Memory B cell (primary cell): Measurements from ENCODE around the gene SLC39A11.
"Not testable (repeated sequence)": the region's sequence is repeated elsewhere in the genome, so short reads cannot be mapped to it uniquely, and the experiment has no call there.

Source experiments
- ATAC-seq: fragments of 150-1000 bp; cut with Tn5 transposase; 2 replicates; pipeline ENCODE4 v1.10.0; 2021; ENCODE audit warnings: low read depth, mild to moderate bottlenecking, moderate library complexity
- DNase-seq, 2 donors: peaks; one replicate each; pipeline ENCODE4 v3.0.0; 2022; ENCODE audit warnings: low spot score in 2 of 2
- H3K27ac Mint-ChIP-seq: one replicate; pipeline ENCODE4 v1.8.0; 2022; ENCODE audit warnings: mild to moderate bottlenecking, moderate library complexity, mixed read lengths
- H3K27me3 Mint-ChIP-seq: one replicate; pipeline ENCODE4 v1.8.0; 2022; ENCODE audit warnings: mixed read lengths
- H3K36me3 Mint-ChIP-seq: one replicate; pipeline ENCODE4 v1.8.0; 2022; ENCODE audit warnings: mild to moderate bottlenecking, mixed read lengths
- H3K4me1 Mint-ChIP-seq: one replicate; pipeline ENCODE4 v1.8.0; 2022; ENCODE audit warnings: mixed read lengths
- H3K4me3 Mint-ChIP-seq: one replicate; pipeline ENCODE4 v1.8.0; 2022; ENCODE audit warnings: mild to moderate bottlenecking, moderate library complexity, mixed read lengths
- H3K9me3 Mint-ChIP-seq: one replicate; pipeline ENCODE4 v1.8.0; 2022; ENCODE audit warnings: mixed read lengths

The SLC39A11 gene

GRCh38 chr17:72643575-72644216 lies 448.8 kb downstream of the SLC39A11 start:
- Mint-ChIP-seq H3K4me1 (no peaks in the 10 kb centered on the region), H3K27ac (no peak overlapping the region)
- ATAC-seq, result no peak

GRCh38 chr17:72642720-72643119 lies 449.8 kb downstream of the SLC39A11 start:
- ATAC-seq, result no peak
- no peaks in the 10 kb centered on the region for H3K27me3 Mint-ChIP-seq
- H3K27ac Mint-ChIP-seq, result no peak overlapping the region
- no peaks in the 10 kb centered on the region for H3K4me1 Mint-ChIP-seq
- H3K36me3 Mint-ChIP-seq, result peaks cover 18% of the 10 kb centered on the region
- DNase-seq, result no peak
- no peak overlapping the region for H3K4me3 Mint-ChIP-seq
- no peaks in the 10 kb centered on the region for H3K9me3 Mint-ChIP-seq

More at GRCh38 chr17:72643575-72644216, 448.8 kb downstream of the SLC39A11 start:
- Mint-ChIP-seq H3K36me3 (peaks cover 23% of the 10 kb centered on the region), H3K9me3 (no peaks in the 10 kb centered on the region), H3K4me3 (no peak overlapping the region), H3K27me3 (no peaks in the 10 kb centered on the region)
- no peak for DNase-seq

- Mint-ChIP-seq H3K27ac (no peak overlapping the region), H3K4me1 (no peaks in the 10 kb centered on the region), H3K9me3 (no peaks in the 10 kb centered on the region), H3K27me3 (no peaks in the 10 kb centered on the region), H3K4me3 (no peak overlapping the region), H3K36me3 (peaks cover 6% of the 10 kb centered on the region)
- ATAC-seq, result no peak
- no peak for DNase-seq
Observed at GRCh38 chr17:72640415-72641165, 451.9 kb downstream of the SLC39A11 start.

GRCh38 chr17:72639711-72640110 lies 452.8 kb downstream of the SLC39A11 start:
- no peak for ATAC-seq
- H3K9me3 Mint-ChIP-seq, result no peaks in the 10 kb centered on the region
- DNase-seq, result no peak
- no peaks in the 10 kb centered on the region for H3K27me3 Mint-ChIP-seq
- H3K36me3 Mint-ChIP-seq, result peaks cover 6% of the 10 kb centered on the region
- H3K27ac Mint-ChIP-seq, result no peak overlapping the region
- H3K4me1 Mint-ChIP-seq, result no peaks in the 10 kb centered on the region
- H3K4me3 Mint-ChIP-seq, result no peak overlapping the region

GRCh38 chr17:72638932-72639331 lies 453.6 kb downstream of the SLC39A11 start:
- DNase-seq, H3K9me3 Mint-ChIP-seq, H3K27me3 Mint-ChIP-seq, H3K4me1 Mint-ChIP-seq, ATAC-seq, H3K36me3 Mint-ChIP-seq, H3K27ac Mint-ChIP-seq, H3K4me3 Mint-ChIP-seq: not testable (repeated sequence)

- DNase-seq (no peak), ATAC-seq (no peak)
- no peak overlapping the region for H3K27ac Mint-ChIP-seq
- H3K9me3 Mint-ChIP-seq, result no peaks in the 10 kb centered on the region
- no peaks in the 10 kb centered on the region for H3K27me3 Mint-ChIP-seq
- H3K4me1 Mint-ChIP-seq, result no peaks in the 10 kb centered on the region
- H3K36me3 Mint-ChIP-seq, result no peaks in the 10 kb centered on the region
- H3K4me3 Mint-ChIP-seq, result no peak overlapping the region
Observed at GRCh38 chr17:72635034-72635635, 457.4 kb downstream of the SLC39A11 start.

GRCh38 chr17:72634621-72635020 lies 457.9 kb downstream of the SLC39A11 start:
- ATAC-seq (no peak), DNase-seq (no peak)
- Mint-ChIP-seq H3K9me3 (no peaks in the 10 kb centered on the region), H3K27me3 (no peaks in the 10 kb centered on the region), H3K4me3 (no peak overlapping the region), H3K36me3 (no peaks in the 10 kb centered on the region), H3K27ac (no peak overlapping the region), H3K4me1 (no peaks in the 10 kb centered on the region)

GRCh38 chr17:72631949-72632684 lies 460.4 kb downstream of the SLC39A11 start:
- Mint-ChIP-seq H3K27me3 (no peaks in the 10 kb centered on the region), H3K9me3 (peaks cover 3% of the 10 kb centered on the region)
- no peak for ATAC-seq

GRCh38 chr17:72631568-72631948 lies 460.9 kb downstream of the SLC39A11 start:
- Mint-ChIP-seq H3K36me3 (no peaks in the 10 kb centered on the region), H3K27ac (no peak overlapping the region), H3K4me1 (no peaks in the 10 kb centered on the region), H3K4me3 (no peak overlapping the region), H3K27me3 (no peaks in the 10 kb centered on the region), H3K9me3 (peaks cover 3% of the 10 kb centered on the region)
- no peak for DNase-seq
- ATAC-seq, result no peak

More at GRCh38 chr17:72631949-72632684, 460.4 kb downstream of the SLC39A11 start:
- H3K27ac Mint-ChIP-seq, result no peak overlapping the region
- DNase-seq, result no peak
- no peaks in the 10 kb centered on the region for H3K36me3 Mint-ChIP-seq
- H3K4me1 Mint-ChIP-seq, result no peaks in the 10 kb centered on the region
- H3K4me3 Mint-ChIP-seq, result no peak overlapping the region

- H3K27me3 Mint-ChIP-seq, result peaks cover 13% of the 10 kb centered on the region
- ATAC-seq, result no peak
- H3K4me3 Mint-ChIP-seq, result no peak overlapping the region
- no peaks in the 10 kb centered on the region for H3K36me3 Mint-ChIP-seq
- no peak for DNase-seq
- no peaks in the 10 kb centered on the region for H3K4me1 Mint-ChIP-seq
- H3K27ac Mint-ChIP-seq, result no peak overlapping the region
- H3K9me3 Mint-ChIP-seq, result peaks cover 9% of the 10 kb centered on the region
Observed at GRCh38 chr17:72624652-72625051, 467.8 kb downstream of the SLC39A11 start.

- H3K27ac Mint-ChIP-seq, result no peak overlapping the region
- no peaks in the 10 kb centered on the region for H3K36me3 Mint-ChIP-seq
- peaks cover 9% of the 10 kb centered on the region for H3K9me3 Mint-ChIP-seq
- H3K27me3 Mint-ChIP-seq, result peaks cover 13% of the 10 kb centered on the region
- no peaks in the 10 kb centered on the region for H3K4me1 Mint-ChIP-seq
- DNase-seq (no peak), ATAC-seq (no peak)
- H3K4me3 Mint-ChIP-seq, result no peak overlapping the region
Observed at GRCh38 chr17:72624226-72624625, 468.3 kb downstream of the SLC39A11 start.

- H3K9me3 Mint-ChIP-seq, result peaks cover 5% of the 10 kb centered on the region
- ATAC-seq, result no peak
- DNase-seq, result no peak
- H3K27ac Mint-ChIP-seq, result no peak overlapping the region
- peaks cover 16% of the 10 kb centered on the region for H3K27me3 Mint-ChIP-seq
- H3K36me3 Mint-ChIP-seq, result no peaks in the 10 kb centered on the region
- H3K4me1 Mint-ChIP-seq, result peaks cover 5% of the 10 kb centered on the region
- no peak overlapping the region for H3K4me3 Mint-ChIP-seq
Observed at GRCh38 chr17:72622661-72623433, 469.6 kb downstream of the SLC39A11 start.

- peaks cover 10% of the 10 kb centered on the region for H3K4me1 Mint-ChIP-seq
- H3K9me3 Mint-ChIP-seq, result peaks cover 2% of the 10 kb centered on the region
- peaks cover 14% of the 10 kb centered on the region for H3K27me3 Mint-ChIP-seq
- H3K4me3 Mint-ChIP-seq, result no peak overlapping the region
- ATAC-seq (no peak), DNase-seq (no peak)
- H3K27ac Mint-ChIP-seq, result no peak overlapping the region
- H3K36me3 Mint-ChIP-seq, result no peaks in the 10 kb centered on the region
Observed at GRCh38 chr17:72619976-72620650, 472.4 kb downstream of the SLC39A11 start.
